ENCODE results near the gene HMGB4.

HMGB4 gene

GRCh38 chr1:33878392-33878791, 14.5 kb downstream of the HMGB4 start:
- H3K36me3 Mint-ChIP-seq (ENCODE audit: insufficient read depth), result no peaks in the 10 kb centered on the region
- H3K4me1 Mint-ChIP-seq, result no peaks in the 10 kb centered on the region
- peaks cover 46% of the 10 kb centered on the region for H3K27me3 Mint-ChIP-seq
- H3K27ac Mint-ChIP-seq (ENCODE audit: low read depth), result no peak overlapping the region
- H3K9me3 Mint-ChIP-seq, result no peaks in the 10 kb centered on the region
- no peak overlapping the region for H3K4me3 Mint-ChIP-seq
- ATAC-seq (replicated peaks; ENCODE audit: extremely low read depth, poor library complexity, severe bottlenecking) (no peak), DNase-seq (ENCODE audit: low spot score in 2 of 2) (no peak)

- H3K4me1 Mint-ChIP-seq, result no peaks in the 10 kb centered on the region
- no peak for ATAC-seq (replicated peaks; ENCODE audit: extremely low read depth, poor library complexity, severe bottlenecking)
- no peak for DNase-seq (ENCODE audit: low spot score in 2 of 2)
- peaks cover 44% of the 10 kb centered on the region for H3K27me3 Mint-ChIP-seq
- H3K9me3 Mint-ChIP-seq, result no peaks in the 10 kb centered on the region
- no peaks in the 10 kb centered on the region for H3K36me3 Mint-ChIP-seq (ENCODE audit: insufficient read depth)
- no peak overlapping the region for H3K4me3 Mint-ChIP-seq
- H3K27ac Mint-ChIP-seq (ENCODE audit: low read depth), result no peak overlapping the region
Observed at GRCh38 chr1:33880305-33880704, 16.4 kb downstream of the HMGB4 start.

- ATAC-seq (replicated peaks; ENCODE audit: extremely low read depth, poor library complexity, severe bottlenecking) (no peak), DNase-seq (ENCODE audit: low spot score in 2 of 2) (no peak)
- H3K36me3 Mint-ChIP-seq (ENCODE audit: insufficient read depth), result no peaks in the 10 kb centered on the region
- H3K9me3 Mint-ChIP-seq, result no peaks in the 10 kb centered on the region
- no peak overlapping the region for H3K4me3 Mint-ChIP-seq
- H3K27ac Mint-ChIP-seq (ENCODE audit: low read depth), result no peak overlapping the region
- H3K27me3 Mint-ChIP-seq, result peaks cover 38% of the 10 kb centered on the region
- H3K4me1 Mint-ChIP-seq, result no peaks in the 10 kb centered on the region
Observed at GRCh38 chr1:33886496-33886895, 22.6 kb downstream of the HMGB4 start.

DNA sequence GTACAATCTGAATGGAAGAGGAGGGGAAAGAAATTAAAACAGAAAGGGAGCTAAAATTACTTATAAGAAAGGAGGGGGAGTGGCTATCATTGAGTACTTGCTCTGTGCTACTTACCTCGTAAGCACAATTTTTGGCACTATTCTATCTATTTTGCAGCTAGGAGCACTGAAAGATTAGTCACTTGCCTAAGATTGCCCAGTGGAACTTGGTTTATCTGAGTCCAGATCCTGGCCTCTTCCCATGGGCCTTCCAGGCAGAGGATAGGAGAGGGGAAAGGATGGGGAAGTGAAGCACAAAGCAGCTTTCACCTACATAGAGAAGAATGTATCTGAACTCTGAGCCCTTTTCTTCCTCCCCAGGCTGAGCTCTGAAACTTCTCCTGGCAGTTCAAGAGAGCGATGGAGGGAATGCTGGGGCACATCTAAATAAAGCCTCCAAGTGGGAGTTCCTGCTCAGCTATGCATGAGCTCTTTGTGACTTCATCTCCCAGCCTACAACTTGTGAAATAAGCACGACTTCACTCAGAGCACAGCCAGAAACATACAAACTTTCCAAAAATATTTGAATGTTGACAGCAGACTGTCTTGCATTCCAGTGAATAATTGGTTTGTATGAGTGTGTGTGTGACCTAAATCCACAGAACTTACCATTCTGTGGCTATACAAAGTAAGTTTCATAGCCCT, 29.4 kb downstream of the HMGB4 start:
- Mint-ChIP-seq H3K27ac (ENCODE audit: low read depth) (no peak overlapping the region), H3K36me3 (ENCODE audit: insufficient read depth) (no peaks in the 10 kb centered on the region), H3K4me3 (no peak overlapping the region), H3K4me1 (no peaks in the 10 kb centered on the region), H3K9me3 (no peaks in the 10 kb centered on the region), H3K27me3 (peaks cover 25% of the 10 kb centered on the region)
- ATAC-seq (replicated peaks; ENCODE audit: extremely low read depth, poor library complexity, severe bottlenecking) (no peak), DNase-seq (ENCODE audit: low spot score in 2 of 2) (no peak)

DNA sequence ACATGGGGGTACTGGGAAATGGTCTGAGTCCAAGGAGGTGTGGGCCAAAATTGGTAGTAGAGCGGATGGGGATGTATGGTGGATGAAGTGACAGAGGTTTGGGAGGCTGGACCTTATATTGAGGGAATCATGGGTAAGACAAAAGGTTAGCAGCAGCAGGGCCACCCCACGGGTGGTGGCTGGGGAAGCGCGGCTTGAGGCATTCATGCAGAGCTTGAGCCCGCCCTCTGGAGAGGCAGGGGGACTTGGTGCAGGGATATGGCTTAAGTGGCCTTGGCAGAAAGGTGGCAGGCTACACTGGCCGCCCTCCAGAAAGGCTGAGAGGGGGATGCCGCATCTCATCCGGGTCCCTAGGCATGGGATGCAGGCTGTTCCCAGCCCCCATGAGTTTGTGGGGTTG, 31.5 kb downstream of the HMGB4 start:
- Mint-ChIP-seq H3K4me3 (no peak overlapping the region), H3K27ac (ENCODE audit: low read depth) (no peak overlapping the region), H3K9me3 (no peaks in the 10 kb centered on the region), H3K4me1 (no peaks in the 10 kb centered on the region), H3K36me3 (ENCODE audit: insufficient read depth) (no peaks in the 10 kb centered on the region), H3K27me3 (peaks cover 32% of the 10 kb centered on the region)
- ATAC-seq (replicated peaks; ENCODE audit: extremely low read depth, poor library complexity, severe bottlenecking), result no peak
- DNase-seq (ENCODE audit: low spot score in 2 of 2), result no peak

DNA sequence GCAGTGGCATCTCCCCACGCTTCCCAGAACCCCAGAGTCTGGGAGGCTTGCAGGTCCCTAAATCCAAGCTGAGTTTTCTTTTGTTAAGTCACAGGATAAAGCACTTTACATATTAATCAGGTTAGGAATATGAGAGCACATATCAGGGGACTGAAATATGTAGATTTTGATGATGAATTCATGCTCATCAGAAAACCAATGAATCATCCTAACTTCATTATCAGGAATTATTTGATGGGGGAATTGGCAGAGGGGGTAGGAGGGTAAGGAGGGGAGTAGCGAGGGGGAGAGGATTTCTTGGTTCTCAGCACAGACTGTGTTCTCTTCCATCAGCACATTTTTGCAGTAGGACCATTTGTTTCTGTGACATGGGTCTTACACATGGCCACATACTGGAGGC, 32.1 kb downstream of the HMGB4 start:
- Mint-ChIP-seq H3K27me3 (peaks cover 38% of the 10 kb centered on the region), H3K4me3 (no peak overlapping the region), H3K4me1 (no peaks in the 10 kb centered on the region), H3K36me3 (ENCODE audit: insufficient read depth) (no peaks in the 10 kb centered on the region), H3K27ac (ENCODE audit: low read depth) (no peak overlapping the region), H3K9me3 (no peaks in the 10 kb centered on the region)
- ATAC-seq (replicated peaks; ENCODE audit: extremely low read depth, poor library complexity, severe bottlenecking) (no peak), DNase-seq (ENCODE audit: low spot score in 2 of 2) (no peak)

- Mint-ChIP-seq H3K4me3 (no peak overlapping the region), H3K36me3 (ENCODE audit: insufficient read depth) (no peaks in the 10 kb centered on the region), H3K27me3 (peaks cover 49% of the 10 kb centered on the region), H3K4me1 (no peaks in the 10 kb centered on the region), H3K27ac (ENCODE audit: low read depth) (no peak overlapping the region), H3K9me3 (no peaks in the 10 kb centered on the region)
- ATAC-seq (replicated peaks; ENCODE audit: extremely low read depth, poor library complexity, severe bottlenecking), result no peak
- DNase-seq (ENCODE audit: low spot score in 2 of 2), result no peak
Observed at GRCh38 chr1:33897092-33897725, 33.3 kb downstream of the HMGB4 start.

GRCh38 chr1:33898406-33898805, 34.5 kb downstream of the HMGB4 start:
- Mint-ChIP-seq H3K36me3 (ENCODE audit: insufficient read depth) (no peaks in the 10 kb centered on the region), H3K27ac (ENCODE audit: low read depth) (no peak overlapping the region), H3K9me3 (no peaks in the 10 kb centered on the region), H3K4me3 (no peak overlapping the region), H3K4me1 (no peaks in the 10 kb centered on the region), H3K27me3 (peaks cover 56% of the 10 kb centered on the region)
- DNase-seq (ENCODE audit: low spot score in 2 of 2) (no peak), ATAC-seq (replicated peaks; ENCODE audit: extremely low read depth, poor library complexity, severe bottlenecking) (no peak)

DNA sequence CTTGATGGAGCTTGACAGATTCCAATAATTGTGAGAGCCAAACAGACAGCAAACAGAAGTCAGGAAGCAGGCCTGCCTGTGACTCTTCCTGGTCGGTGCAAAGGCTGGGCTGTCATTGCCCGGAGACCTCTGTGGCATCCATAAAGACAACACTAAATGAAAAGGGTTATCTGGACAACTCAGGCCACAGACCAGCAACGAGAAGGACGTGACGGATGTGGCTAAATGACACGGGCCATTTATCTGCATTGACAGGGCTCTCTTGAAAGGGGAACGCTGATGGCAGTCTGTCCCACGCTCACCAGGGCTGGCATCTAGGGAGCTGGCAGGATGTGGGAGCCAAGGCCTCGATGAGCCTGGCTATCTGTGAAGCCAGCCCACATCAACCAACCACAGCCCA, 35.0 kb downstream of the HMGB4 start:
- Mint-ChIP-seq H3K27ac (ENCODE audit: low read depth) (no peak overlapping the region), H3K27me3 (peaks cover 61% of the 10 kb centered on the region), H3K9me3 (no peaks in the 10 kb centered on the region), H3K4me3 (no peak overlapping the region), H3K4me1 (no peaks in the 10 kb centered on the region), H3K36me3 (ENCODE audit: insufficient read depth) (no peaks in the 10 kb centered on the region)
- ATAC-seq (replicated peaks; ENCODE audit: extremely low read depth, poor library complexity, severe bottlenecking) (no peak), DNase-seq (ENCODE audit: low spot score in 2 of 2) (no peak)

DNA sequence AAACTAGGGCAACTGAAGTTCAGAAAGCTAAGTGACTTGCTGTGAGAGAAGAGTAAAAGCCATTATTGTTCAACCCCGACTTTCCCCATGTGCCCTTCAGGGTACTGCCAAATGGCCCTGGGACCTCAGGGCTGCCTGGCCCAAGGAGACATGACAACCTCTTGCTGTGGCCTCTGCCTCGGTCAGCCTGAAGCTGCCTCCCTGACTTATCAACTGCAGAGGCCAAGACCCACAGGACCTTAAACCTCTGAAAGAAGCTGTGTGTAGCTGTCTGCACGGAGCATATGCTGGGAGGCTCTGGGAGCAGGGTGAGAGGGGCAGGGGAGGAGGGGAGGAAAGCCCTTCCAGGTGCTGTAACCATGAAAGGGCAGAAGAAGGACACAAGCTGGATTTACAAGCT, 35.9 kb downstream of the HMGB4 start:
- no peak for ATAC-seq (replicated peaks; ENCODE audit: extremely low read depth, poor library complexity, severe bottlenecking)
- H3K27me3 Mint-ChIP-seq, result peaks cover 58% of the 10 kb centered on the region
- no peak overlapping the region for H3K4me3 Mint-ChIP-seq
- no peaks in the 10 kb centered on the region for H3K4me1 Mint-ChIP-seq
- no peak overlapping the region for H3K27ac Mint-ChIP-seq (ENCODE audit: low read depth)
- no peaks in the 10 kb centered on the region for H3K9me3 Mint-ChIP-seq
- H3K36me3 Mint-ChIP-seq (ENCODE audit: insufficient read depth), result no peaks in the 10 kb centered on the region
- no peak for DNase-seq (ENCODE audit: low spot score in 2 of 2)

DNA sequence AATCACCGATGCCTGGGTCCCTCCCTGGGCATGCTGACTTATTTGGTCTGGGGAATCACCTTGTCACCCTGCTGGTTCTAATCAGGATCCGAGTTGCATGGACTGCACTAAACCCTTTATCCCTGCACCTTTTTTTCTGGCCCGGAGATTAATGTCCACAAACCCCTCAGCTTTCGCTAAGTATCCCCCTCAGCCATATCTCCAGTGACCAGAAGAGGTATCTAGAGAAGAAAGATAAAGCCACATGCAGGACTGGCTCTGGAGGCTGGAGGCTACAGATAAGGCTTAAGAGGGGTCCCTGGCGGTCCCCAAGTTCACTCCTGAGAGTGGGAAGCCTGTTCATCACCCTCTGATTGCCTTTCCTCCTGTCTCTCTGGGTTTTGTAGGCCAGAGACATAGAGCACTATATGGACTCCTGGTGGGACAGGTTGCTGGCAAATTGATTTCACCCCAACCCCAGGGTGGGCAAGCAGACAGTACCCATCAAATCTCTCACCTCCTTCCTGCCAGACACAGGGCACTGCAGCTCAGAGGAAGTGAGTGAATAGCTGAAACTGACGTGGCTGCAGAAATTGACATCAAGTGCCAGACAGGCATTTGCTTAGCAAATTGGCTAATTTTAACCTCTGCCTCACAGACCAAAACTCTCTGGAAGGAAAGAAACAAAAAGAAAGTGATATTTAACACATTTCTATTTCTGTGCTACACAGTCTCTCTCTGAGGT, 38.8 kb downstream of the HMGB4 start:
- DNase-seq (ENCODE audit: low spot score in 2 of 2), result no peak
- H3K9me3 Mint-ChIP-seq, result no peaks in the 10 kb centered on the region

DNA sequence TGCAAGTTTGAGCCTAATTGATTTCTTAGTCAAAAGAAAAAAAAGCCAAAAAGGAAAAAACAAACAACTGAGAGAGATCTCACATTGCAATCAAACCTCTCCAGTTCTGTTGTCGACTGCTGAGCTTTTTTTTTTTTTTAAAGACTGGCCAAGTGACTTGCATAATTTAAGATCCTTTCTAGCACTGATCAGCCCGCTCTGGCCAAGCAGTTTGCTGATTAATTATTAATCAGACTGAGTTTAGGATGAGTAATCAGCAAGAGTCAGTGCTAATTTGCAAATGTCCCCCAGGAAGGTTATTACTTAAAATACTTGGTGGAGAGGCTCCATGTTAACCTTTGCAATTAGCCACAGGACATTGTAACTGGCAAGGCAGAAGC, 39.3 kb downstream of the HMGB4 start:
- Mint-ChIP-seq H3K27me3 (peaks cover 66% of the 10 kb centered on the region), H3K27ac (ENCODE audit: low read depth) (no peak overlapping the region), H3K4me3 (no peak overlapping the region), H3K4me1 (no peaks in the 10 kb centered on the region), H3K9me3 (no peaks in the 10 kb centered on the region), H3K36me3 (ENCODE audit: insufficient read depth) (no peaks in the 10 kb centered on the region)
- no peak for DNase-seq (ENCODE audit: low spot score in 2 of 2)
- no peak for ATAC-seq (replicated peaks; ENCODE audit: extremely low read depth, poor library complexity, severe bottlenecking)

More for the DNA sequence above, 38.8 kb downstream of the HMGB4 start:
- ATAC-seq (replicated peaks; ENCODE audit: extremely low read depth, poor library complexity, severe bottlenecking), result no peak
- Mint-ChIP-seq H3K36me3 (ENCODE audit: insufficient read depth) (no peaks in the 10 kb centered on the region), H3K4me1 (no peaks in the 10 kb centered on the region), H3K27me3 (peaks cover 66% of the 10 kb centered on the region), H3K27ac (ENCODE audit: low read depth) (no peak overlapping the region), H3K4me3 (no peak overlapping the region)

- Mint-ChIP-seq H3K27ac (ENCODE audit: low read depth) (no peak overlapping the region), H3K36me3 (ENCODE audit: insufficient read depth) (no peaks in the 10 kb centered on the region), H3K9me3 (no peaks in the 10 kb centered on the region), H3K4me3 (no peak overlapping the region), H3K27me3 (peaks cover 60% of the 10 kb centered on the region), H3K4me1 (no peaks in the 10 kb centered on the region)
- ATAC-seq (replicated peaks; ENCODE audit: extremely low read depth, poor library complexity, severe bottlenecking), result no peak
- DNase-seq (ENCODE audit: low spot score in 2 of 2), result no peak
Observed at GRCh38 chr1:33905241-33905640, 41.4 kb downstream of the HMGB4 start.

Data from central memory CD8-positive, alpha-beta T cell (primary cell).